Measurements from ENCODE around the gene CTR9.

CTR9 gene

GRCh38 chr11:10829139-10829538, 78.1 kb downstream of the CTR9 start:
- no peak for DNase-seq
